Effector CD8-positive, alpha-beta T cell (primary cell): ENCODE measurements around the gene RTTN.
A peak's percentile ranks its signal among the peaks of the same experiment; 100 is the strongest.
"Not testable (repeated sequence)": the region's sequence is repeated elsewhere in the genome, so short reads cannot be mapped to it uniquely, and the experiment has no call there.

Source experiments
- DNase-seq: peaks from one replicate; lab custom pipeline; 2025; lab: John Stamatoyannopoulos, UW
- total RNA-seq, 4 experiments: gene quantifications; one replicate each; lab custom pipeline; 2026; lab: John Stamatoyannopoulos, UW

The RTTN gene, protein sequence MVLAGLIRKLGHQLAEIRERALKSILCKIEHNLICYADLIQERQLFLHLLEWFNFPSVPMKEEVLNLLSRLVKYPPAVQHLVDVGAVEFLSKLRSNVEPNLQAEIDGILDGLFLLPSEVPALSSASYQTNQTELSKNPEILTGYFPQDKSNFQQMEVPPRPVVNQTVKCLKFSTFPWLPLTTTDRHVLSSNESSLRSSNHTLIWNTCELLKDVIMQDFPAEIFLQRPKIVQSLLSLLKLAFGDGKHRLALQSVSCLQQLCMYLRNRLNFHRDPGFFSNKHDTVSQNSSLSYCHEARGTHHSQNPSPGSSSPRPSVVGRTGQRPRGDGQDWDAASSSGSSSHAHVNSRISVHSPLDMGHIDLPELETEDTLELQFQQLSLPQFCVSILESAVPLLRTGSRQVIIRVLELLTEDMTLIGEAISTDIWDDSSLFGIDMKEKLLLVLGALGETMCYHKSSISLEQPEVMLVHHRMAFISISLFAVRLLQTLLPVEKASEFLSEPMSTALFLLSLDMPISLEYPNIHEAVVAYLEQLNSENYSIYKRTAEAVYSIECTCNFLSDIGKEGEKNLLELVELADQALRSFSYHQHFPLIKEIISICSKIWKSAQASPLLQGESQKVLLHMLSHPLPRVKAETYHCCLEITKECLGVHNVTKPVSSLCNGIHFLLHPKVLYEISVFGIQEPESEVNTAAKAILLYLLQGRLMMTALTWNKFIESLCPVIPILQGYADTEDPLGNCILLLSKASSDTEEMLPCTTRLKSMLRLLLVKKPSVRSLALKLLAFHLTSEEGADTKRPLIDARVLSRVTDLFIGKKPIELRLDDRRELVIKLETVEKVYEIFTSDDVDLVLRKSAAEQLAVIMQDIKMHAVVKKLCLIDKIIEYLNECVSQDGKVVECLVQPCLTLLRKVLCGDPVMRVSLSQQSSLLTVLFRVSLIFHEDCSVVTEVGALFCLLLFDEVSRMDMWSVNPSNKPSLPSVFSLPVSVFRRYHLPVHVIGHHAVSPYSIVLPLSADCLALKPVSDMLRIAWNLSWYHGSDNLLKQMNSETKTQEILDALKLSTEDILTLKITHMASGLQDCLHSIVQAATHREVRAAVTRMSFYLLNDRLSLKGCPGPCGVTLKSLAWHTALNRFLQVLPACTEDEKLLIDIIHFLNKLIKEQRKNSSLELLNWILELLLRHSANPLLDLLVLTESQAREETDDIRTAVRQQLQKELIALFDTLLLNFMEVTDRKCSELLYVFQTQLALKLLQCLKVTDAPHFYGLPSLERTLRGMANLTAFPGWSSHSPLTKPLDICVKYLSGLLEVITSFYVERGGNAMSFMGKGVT (N-terminal part only)
- total RNA-seq: 39.7 to 68.1 (median 55.5) reads per million in 4 experiments

DNA sequence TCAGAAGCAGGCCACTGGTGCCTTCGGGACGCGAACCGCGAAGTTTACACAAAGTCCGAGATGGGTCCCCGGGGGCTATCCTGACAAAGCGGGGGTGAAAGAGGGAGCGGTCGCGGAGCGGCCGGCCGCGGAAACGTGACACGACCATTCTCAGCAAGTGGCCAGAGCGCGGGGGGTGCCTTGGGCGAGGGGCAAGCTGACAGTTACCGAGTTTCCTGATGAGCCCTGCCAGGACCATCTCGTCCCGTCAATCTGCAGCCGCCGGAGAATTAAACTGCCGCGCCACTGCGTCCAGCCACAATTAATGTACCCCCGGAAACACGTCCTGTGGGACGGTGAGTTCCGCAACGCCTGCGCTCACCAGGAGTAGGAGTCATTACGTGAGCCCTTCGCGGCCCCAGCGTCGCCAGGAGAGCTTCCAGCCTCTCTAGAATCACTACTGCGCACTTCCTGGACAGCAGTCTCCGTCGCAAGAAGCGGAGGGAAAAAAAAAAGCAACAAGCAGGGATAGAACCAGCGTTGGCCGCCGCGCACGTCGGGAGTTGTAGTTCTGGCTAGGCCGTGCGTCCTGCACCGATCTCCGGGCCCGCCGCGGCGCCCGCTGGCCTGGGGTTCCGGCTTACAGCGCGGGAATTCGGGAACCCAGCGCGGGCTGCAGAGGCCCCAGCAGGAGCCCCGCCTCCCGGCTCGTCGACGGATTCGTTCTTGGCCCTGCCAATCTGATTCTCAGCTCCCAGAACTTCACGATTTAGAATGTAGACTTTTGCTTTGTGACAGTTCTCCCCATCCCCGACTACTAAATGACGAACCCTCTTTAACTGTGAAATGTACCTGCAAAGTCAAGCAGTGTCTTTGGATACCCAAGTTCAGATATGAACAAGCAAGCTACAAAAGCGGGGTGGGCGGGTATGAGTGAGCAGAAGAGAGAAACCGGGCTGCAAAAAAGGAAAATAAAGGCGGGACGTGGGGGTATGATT is at the start of gene RTTN:
RTTN (minus strand) TSS at position 267 of the 977 bp plus-strand sequence; CDS start at position 238, 29 bp downstream.
- DNase-seq: peak; percentile 82

DNA sequence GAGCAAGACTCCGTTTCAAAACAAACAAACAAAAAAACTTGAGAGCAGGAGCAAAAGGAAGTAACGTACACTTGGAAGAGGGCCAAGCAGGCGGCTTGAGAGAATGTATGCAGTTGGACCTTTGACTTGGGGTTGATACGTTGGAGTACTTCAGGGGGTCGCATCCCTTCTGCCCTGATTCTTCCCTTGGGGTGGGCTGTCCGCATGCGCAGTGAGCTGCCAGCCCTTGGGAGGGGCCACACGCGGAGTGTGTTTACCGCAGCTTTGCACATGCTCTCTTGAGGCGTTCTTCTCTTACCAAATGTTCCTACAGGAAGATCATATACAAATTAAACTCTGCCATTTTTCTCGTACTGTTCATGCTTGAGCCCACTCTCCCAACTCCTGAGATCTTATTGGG is 45.3 kb upstream of the RTTN start:
- no peak for DNase-seq

DNA sequence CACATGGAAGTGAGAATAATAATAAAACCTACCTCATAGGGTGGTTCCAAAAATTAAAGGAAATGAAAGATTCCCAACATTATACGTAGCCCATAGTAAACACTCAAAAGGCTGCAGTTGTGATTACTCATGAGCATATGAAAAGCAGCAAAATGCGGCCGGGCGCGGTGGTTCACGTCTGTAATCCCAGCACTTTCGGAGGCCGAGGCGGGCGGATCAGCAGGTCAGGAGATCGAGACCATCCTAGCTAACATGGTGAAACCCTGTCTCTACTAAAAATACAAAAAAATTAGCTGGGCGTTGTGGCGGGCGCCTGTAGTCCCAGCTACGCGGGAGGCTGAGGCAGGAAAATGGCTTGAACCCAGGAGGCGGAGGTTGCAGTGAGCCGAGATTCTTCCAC is 44.4 kb upstream of the RTTN start:
- not testable (repeated sequence) for DNase-seq

DNA sequence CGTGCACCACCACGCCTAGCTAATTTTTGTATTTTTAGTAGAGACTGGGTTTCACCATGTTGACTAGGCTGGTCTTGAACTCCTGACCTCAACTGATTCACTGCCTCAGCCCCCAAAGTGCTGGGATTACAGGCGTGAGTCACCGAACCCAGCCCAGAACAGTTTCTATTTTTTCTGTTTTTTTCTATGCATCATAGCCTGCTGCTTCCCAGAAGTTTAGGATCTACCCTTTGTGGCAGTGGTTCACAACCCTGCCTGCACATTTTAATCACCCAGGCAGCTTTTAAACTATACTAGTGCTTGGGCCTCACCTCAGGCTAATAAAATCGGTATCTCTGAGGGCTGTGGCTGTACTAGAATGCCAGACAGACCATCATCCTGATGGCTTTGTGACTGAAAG is 43.6 kb upstream of the RTTN start:
- no peak for DNase-seq

DNA sequence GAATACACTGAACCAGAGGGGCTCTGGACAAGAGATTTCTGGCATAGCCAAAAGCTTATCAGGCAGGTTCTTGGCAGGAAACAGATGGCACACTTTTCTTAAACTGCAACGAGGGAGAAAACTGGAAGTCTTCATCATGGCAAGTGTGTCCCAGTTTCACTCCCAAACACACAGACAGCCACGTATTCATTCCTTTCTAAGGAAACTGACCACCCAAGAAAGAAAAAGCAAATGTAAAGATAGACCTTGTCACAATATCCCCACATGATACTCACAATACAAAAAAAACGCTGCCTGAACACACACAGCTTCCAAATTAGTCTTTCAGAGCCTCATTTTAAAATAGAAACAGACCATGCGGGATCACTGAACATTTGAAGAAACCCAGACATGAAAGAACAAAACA is 40.6 kb upstream of the RTTN start:
- DNase-seq: no peak

DNA sequence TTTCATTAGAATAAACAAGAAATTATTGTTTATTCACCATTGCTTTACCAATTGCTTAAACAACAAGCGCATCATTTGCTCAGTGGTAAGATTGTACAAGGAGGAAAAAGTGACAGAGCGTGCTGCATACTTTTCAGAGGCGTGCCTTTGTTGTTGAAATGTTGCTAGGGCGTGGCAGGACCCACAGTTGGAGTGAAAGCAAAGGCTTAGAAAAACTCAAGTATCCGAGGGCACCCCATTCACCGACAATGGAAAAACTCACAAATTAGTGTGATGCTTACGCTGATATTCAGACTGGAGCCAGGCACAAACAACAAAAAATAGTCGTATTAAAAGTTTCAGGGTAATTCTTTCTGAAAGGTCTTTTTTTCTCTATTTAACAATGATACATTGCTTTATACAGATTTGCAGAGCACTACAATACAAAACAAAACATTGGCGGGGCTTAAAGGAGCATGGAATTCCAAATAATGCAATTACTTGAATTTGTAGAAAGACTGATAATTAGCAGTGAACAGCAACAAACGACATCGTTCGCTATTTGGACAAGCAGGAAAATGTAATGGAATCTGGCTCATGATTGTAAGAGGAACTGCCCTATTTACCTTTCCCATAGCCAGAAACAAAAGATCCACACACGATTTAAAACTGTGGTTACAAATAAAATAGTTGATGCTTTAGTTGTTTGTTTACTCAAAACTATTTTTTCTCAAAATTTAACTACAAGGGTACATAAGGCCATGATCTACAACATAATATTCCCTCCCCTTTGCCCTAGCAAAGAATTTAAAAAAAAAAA is 37.8 kb upstream of the RTTN start:
- no peak for DNase-seq

DNA sequence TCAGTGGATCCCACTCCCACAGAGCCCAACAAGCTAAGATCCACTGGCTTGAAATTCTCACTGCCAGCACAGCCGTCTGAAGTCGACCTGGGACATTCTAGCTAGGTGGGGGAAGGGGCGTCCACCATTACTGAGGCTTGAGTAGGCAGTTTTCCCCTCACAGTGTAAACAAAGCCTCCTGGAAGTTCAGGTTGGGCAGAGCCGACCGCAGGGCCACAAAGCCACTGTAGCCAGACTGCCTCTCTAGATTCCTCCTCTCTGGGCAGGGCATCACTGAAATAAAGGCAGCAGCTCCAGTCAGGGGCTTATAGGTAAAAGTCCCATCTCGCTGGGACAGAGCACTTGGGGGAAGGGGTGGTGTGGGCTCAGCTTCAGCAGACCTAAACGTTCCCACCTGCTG is 31.4 kb upstream of the RTTN start:
- not testable (repeated sequence) for DNase-seq

DNA sequence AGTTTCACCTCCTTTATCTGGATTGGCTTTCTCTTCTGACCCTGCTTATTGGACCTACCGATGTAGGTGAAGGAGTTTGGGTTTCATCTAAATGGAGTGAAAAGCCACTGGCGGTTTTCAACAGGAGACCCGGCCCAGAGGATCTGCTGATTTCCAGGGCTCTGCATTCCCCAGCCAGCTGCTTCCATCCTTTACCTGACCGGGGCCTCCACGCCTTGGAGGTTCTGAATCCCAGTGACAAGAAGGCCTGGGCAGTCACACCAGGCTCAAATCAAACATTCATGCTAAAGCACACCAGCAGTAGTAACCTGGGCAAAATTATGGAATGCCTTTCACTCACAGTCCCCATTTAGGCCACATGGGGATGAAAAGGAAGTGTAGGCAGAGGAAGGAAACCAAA is 30.0 kb upstream of the RTTN start:
- no peak for DNase-seq

DNA sequence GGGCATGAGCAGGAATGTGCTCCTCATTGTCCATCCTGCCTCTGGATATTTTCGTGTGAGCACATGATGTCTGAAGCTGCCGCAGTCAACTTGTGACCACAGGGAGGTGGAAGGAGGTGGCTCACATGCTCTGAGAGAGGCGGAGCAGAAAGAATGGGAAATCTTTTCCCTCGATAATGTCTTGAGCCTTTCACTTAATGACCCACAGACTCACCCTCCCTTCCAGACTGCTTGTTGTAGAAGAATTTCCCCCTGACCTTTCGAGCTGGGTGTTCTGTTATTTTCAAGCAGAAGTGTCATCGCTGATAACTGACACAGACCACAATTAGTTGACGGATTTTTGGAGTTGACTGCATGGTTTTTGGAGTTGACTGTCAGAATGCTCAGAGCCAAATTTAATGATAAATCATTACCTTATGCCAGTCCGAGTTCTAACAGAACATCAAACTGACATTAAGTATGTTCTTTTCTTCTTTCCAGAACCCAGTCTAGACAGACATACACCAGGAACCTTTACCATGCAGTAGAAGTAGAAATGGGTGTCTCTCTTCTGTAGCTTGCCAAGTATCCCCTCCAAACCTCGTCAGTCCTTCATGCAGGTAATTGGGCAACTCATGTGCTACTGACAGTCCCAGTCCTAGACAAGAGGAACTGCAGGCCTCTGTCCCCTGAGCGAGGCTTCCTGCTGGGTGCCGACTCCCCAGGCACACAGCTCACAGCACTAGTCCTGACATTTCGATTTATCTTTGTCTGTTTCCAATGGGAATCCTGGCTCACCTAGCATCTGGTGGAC is 29.4 kb upstream of the RTTN start:
- DNase-seq: no peak

DNA sequence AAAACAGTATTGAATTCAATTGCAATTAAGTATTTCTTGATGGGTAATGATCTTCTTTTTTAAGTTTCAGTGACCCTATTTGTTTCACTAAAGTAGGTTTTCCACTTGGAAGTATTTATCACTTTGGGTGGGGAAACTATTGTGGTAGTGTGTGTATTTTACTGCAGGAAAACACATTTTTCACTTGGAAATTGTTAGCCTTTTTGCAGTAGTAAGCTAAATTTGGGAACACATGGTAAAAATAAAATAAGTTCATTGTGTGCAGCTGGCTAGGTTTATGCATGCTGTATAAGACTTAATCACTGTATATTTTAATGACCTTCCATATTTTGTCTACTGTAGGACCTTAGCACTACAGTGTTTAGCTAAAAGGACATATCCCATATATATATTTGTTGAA is 28.5 kb upstream of the RTTN start:
- DNase-seq: no peak

DNA sequence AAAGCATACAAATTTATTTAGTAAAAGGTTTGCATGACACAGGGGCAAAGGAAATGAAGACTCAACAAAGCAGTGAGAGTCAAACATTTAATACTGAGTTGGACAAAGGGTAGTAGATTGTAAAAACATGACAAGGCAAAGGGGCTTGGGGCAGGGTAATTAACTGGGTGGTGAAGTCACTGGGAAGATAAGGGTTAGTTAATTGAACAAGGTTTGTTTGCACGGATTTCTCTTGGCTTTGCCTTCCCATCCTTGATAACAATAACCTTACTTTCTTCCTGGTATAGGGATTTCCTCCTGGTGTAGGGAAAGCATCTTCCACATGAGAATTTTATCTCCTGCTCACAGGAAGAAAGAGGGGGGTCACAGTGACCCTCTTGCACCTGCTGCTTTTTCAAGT is 26.8 kb upstream of the RTTN start:
- DNase-seq: no peak

DNA sequence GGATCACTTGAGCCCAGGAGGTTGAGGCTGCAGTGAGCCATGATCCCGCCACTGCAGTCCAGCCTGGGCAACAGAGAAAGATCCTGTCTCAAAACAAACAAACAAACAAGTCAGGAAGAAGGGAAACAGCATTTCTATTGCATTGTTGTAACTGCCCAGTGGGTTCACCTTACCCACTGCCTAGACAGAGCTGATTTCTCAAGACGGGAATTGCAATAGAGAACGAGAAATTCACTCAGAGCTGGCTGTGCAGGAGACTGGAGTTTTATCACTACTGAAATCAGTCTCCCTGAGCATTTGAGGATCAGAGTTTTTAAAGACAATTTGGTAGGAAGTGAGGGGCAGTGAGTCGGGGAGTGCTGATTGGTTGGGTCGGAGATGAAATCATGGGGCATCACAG is 24.2 kb upstream of the RTTN start:
- no peak for DNase-seq

DNA sequence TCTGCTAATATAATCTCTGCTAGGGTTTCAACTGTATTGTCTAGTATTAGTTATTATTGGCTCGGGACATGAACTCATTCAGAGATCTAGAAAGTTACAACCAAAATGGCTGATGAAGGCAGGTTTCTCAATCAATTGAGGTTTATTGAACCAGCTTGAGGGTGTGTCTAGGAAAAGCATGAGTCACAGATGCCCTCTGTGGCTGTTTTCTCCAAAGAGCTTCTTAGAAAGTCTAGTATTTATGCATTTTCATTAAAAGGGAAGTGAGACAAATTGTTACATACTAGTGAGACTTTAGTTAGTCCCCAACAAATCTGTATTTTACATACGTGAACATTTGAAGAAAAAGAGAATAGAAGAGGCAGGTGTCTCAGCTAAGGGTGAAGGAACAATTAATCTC is 23.0 kb upstream of the RTTN start:
- DNase-seq: no peak

DNA sequence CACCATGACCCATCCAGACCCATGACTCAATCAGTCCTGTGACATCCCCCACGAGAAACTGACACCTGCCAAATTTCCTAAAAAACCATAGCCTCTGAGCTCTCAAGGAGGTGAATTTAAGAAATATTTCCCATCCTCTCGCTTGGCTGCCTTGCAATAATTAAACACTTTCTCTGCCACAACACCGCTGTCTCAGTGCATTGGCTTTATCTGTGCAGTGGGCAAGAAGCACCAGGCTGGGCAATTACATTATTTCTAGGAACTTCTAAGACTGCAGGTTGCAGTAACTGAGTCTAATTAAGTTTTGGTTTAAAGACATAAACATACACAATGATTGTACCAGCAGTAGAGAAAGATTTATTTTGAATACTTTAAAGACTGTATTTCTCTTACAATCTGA is 22.0 kb upstream of the RTTN start:
- DNase-seq: no peak

DNA sequence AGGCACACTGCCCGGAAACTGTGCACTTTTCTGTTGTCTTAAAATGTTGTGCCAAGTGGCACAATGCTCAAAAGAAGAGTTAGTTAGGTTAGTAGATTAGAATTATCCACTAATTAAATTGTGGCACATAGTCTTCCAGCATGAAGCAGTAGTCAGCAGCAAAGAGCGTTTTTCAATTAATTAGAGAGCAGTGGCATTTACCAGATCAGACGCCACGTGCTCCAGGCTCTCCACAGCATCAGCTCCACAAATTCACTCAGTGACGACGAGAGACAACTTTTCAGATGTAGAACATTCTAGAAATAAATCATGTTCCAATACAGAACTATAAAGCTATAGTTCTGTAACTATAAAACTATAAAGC is 16.4 kb upstream of the RTTN start:
- DNase-seq: no peak

DNA sequence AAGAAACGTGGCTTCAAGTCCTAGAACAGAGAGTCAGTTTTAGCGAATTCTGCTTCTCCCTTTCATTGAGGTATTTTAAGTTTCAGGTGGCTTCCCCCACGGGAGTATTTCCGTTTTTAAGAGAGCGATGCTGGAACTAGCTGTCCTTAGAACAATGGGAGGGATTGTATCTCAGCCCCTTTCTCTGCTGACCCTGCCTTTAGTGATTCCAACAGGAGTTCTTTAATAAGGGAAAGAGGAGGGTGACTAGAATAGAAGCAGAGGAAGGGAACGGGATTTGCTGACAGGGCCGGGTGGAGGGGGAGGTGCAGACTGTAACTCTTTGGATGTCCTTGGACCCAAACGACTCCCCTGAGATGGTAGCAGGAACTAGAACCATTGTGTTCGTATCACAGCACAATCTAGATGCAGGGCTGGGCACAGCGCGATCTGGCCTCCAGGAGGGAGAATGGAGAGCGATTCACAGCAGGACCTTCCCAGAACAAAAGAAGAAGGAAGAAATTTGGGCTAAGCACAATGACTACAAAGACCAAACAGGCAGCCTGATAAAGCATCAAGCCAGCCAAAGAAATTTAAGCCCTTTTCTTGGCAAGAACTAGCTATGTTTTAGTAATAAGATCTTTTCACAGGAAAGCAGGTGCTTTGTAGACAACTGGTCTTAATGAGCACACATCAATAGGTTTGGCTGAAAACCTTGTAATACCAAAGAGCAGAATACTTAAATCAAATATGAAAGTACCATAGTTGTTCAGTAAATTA is 15.8 kb upstream of the RTTN start:
- no peak for DNase-seq

DNA sequence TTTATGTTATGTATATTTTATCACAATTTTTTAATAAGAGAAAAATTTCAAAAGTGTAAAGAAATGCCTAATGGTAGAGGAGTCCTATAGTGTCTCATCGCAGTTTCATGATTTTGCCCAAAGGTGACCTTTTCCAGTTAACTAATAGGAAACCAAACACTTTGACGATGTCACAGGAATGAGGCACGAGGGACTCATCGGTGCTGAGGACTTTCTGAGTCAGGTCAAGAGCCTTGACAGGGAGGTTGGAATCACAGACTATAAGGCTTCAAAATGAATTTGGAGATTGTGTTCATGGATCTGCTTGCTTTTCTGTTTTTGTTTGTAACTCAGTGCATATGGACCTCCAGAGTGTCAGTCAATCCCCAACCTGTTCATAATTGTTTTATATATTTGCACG is 15.1 kb upstream of the RTTN start:
- no peak for DNase-seq

DNA sequence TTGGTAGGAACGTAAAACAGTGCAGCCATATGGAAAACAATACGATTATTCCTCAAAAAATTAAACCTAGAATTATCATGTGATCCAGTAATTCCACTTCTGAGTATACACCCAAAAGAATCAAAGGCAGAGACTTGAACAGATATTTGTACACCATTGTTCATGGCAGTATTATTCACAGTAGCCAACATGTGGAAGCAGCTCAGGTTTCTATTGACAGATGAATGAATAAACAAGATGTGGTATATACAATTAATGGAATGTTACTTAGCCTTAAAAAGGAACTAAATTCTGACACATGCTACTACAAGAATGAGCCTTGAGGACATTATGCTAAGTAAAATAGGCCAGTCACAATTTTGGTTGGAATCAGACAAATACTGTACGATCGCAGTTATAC is 14.2 kb upstream of the RTTN start:
- no peak for DNase-seq

DNA sequence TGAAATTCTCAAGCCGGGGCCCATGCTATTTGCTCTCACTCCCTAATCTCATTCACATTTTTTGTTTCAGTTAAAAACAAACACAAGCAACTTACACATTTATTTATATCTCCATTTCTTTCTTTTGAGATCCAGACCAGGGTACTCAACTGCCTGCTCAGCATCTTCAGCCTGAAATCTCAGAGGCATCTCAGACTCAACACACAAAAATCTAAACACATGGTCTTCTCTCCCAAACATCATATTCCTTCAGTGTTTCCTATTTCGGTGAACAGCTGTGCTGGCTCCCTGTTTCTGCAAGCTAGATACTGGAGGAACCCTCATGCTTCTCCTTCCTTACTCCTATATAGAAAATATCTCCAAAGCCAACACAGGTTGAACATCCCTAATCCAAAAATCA is 11.3 kb upstream of the RTTN start:
- no peak for DNase-seq
